CD14-positive monocyte (primary cell): ENCODE measurements around the gene UGDH. TPM values are rescaled to one million over a fixed set of nuclear protein-coding genes. Genes with fewer than 3 reads are reported as not detected.

ENCODE experiments used
- DNase-seq, 3 donors: peaks; one replicate each; pipeline ENCODE4 v3.0.0-alpha.2; 2011 to 2022
- H2AFZ ChIP-seq: 2 replicates; pipeline ENCODE4 v1.6.0; 2012; ENCODE audit warnings: mild to moderate bottlenecking, low read depth, low read length, inconsistent platforms; ENCODE audit not compliant: insufficient read depth, poor library complexity, severe bottlenecking
- H3K27ac ChIP-seq, 2 donors: 1 replicate in 1 of 2; 2 replicates in 1 of 2; pipeline ENCODE4 v1.5.1; 2012 to 2013; ENCODE audit warnings: low read length in 2 of 2, control low read depth in 1 of 2, inconsistent platforms in 1 of 2, low read depth in 1 of 2, mild to moderate bottlenecking in 1 of 2
- H3K27me3 ChIP-seq, 2 donors: one replicate each; pipeline versions ENCODE4 v1.6.0 to v1.6.1; 2011 to 2013; ENCODE audit warnings: low read length in 2 of 2; ENCODE audit not compliant: control insufficient read depth in 2 of 2, insufficient read depth in 2 of 2
- H3K36me3 ChIP-seq, 2 donors: replicated peaks in 1 of 2; 1 replicate in 1 of 2; 2 replicates in 1 of 2; pipeline versions ENCODE4 v1.5.1 to v1.6.1; 2012 to 2013; ENCODE audit warnings: low read length in 2 of 2, control low read depth in 1 of 2, inconsistent platforms in 1 of 2, mild to moderate bottlenecking in 1 of 2; ENCODE audit not compliant: insufficient read depth in 2 of 2, control insufficient read depth in 1 of 2
- H3K4me1 ChIP-seq, 2 donors: 1 replicate in 1 of 2; 2 replicates in 1 of 2; pipeline versions ENCODE4 v1.5.1 to v1.6.1; 2012 to 2013; ENCODE audit warnings: low read length in 2 of 2, control low read depth in 1 of 2, inconsistent platforms in 1 of 2, mild to moderate bottlenecking in 1 of 2, moderate library complexity in 1 of 2; ENCODE audit not compliant: insufficient read depth in 2 of 2, control insufficient read depth in 1 of 2
- H3K4me2 ChIP-seq: replicated peaks from 2 replicates; pipeline ENCODE3; 2012; ENCODE audit warnings: low read length, moderate library complexity, mild to moderate bottlenecking; ENCODE audit not compliant: poor library complexity, severe bottlenecking; ENCODE audit errors: extremely low read depth
- H3K4me3 ChIP-seq, 3 experiments: fragments of 200-600 bp in 1 of 3; sonication (generic) in 1 of 3; replicated peaks in 1 of 3; 1 replicate in 2 of 3; 2 replicates in 1 of 3; pipeline ENCODE4 v1.5.1; 2011 to 2013; ENCODE audit warnings: low read length in 3 of 3, mild to moderate bottlenecking in 3 of 3, control low read depth in 2 of 3, low read depth in 2 of 3, inconsistent platforms in 1 of 3, moderate library complexity in 1 of 3
- H3K79me2 ChIP-seq: 2 replicates; pipeline ENCODE4 v1.6.0; 2012; ENCODE audit warnings: mild to moderate bottlenecking, control low read depth, inconsistent platforms, low read length, moderate library complexity; ENCODE audit not compliant: insufficient read depth
- H3K9ac ChIP-seq: 2 replicates; pipeline ENCODE4 v1.6.0; 2017; ENCODE audit warnings: low read length, mild to moderate bottlenecking; ENCODE audit not compliant: insufficient read depth, poor library complexity, severe bottlenecking
- H3K9me3 ChIP-seq, 2 donors: replicated peaks in 1 of 2; 1 replicate in 1 of 2; 2 replicates in 1 of 2; pipeline versions ENCODE4 v1.5.1 to v1.6.1; 2012 to 2013; ENCODE audit warnings: low read length in 2 of 2, control low read depth in 1 of 2; ENCODE audit not compliant: control insufficient read depth in 1 of 2, insufficient read depth in 1 of 2
- H4K20me1 ChIP-seq: 2 replicates; pipeline ENCODE4 v1.6.0; 2012; ENCODE audit warnings: mild to moderate bottlenecking, low read length, control low read depth, moderate library complexity; ENCODE audit not compliant: insufficient read depth
- H3K27ac Mint-ChIP-seq, 7 donors: one replicate each; pipeline ENCODE4 v1.8.0; 2020; ENCODE audit warnings: mild to moderate bottlenecking in 7 of 7, mixed read lengths in 7 of 7, moderate library complexity in 6 of 7, inconsistent platforms in 2 of 7
- H3K27me3 Mint-ChIP-seq, 3 donors: one replicate each; pipeline ENCODE4 v1.8.0; 2021 to 2022; ENCODE audit warnings: low read depth in 3 of 3, mild to moderate bottlenecking in 3 of 3, mixed read lengths in 3 of 3, moderate library complexity in 3 of 3, inconsistent platforms in 1 of 3
- H3K36me3 Mint-ChIP-seq, 2 donors: one replicate each; pipeline ENCODE4 v1.8.0; 2020; ENCODE audit warnings: mixed read lengths in 2 of 2, inconsistent platforms in 1 of 2, mild to moderate bottlenecking in 1 of 2
- H3K4me1 Mint-ChIP-seq: one replicate; pipeline ENCODE4 v1.8.0; 2020; ENCODE audit warnings: mild to moderate bottlenecking, mixed read lengths
- H3K4me3 Mint-ChIP-seq, 2 donors: one replicate each; pipeline ENCODE4 v1.8.0; 2020; ENCODE audit warnings: mild to moderate bottlenecking in 2 of 2, mixed read lengths in 2 of 2, moderate library complexity in 1 of 2
- H3K9me3 Mint-ChIP-seq, 7 donors: one replicate each; pipeline ENCODE4 v1.8.0; 2020 to 2022; ENCODE audit warnings: mixed read lengths in 7 of 7, mild to moderate bottlenecking in 6 of 7, moderate library complexity in 6 of 7, inconsistent platforms in 2 of 7
- WGBS: methylation state at CpG from one replicate; pipeline ENCODE4 v1.1.5; 2013; ENCODE audit warnings: missing lambda C conversion rate; ENCODE audit not compliant: insufficient coverage; 5-methylcytosine and 5-hydroxymethylcytosine counted together
- intact Hi-C, 2 donors: fragments of 100-400 bp; cut with micrococcal nuclease; formaldehyde crosslinking; loops; one replicate each; pipeline versions ENCODE4 v1.15.0 to v1.15.1; 2023
- polyA plus RNA-seq, 3 donors: library from polyadenylated mRNA; depleted of rRNA in 1 of 3; unstranded in 2 of 3; stranded (reverse) in 1 of 3; fragments of 300-500 nt in 2 of 3; fragments of >200 nt in 1 of 3; fragmentation: Illumina TruSeq in 2 of 3; gene quantifications; 1 replicate in 2 of 3; 2 replicates in 1 of 3; pipeline ENCODE4 v1.2.3, GENCODE V29; 2012 to 2021
- TF ChIP-seq, protein P1 (sequence below): fragments of 200-600 bp; IDR thresholded peaks from one replicate; pipeline ENCODE4 v1.8.0; 2022; ENCODE audit warnings: antibody characterized with exemption, mild to moderate bottlenecking

UGDH gene
- polyA plus RNA-seq, 3 donors, result 4.6 to 19.7 (median 16.7) TPM

- 41% methylated on average over 9 of the region's 10 CpGs for WGBS
- H3K27ac Mint-ChIP-seq, result peak overlapping the region; percentile 7 to 92 (median 56)
- Histone ChIP-seq H3K27me3 (no peaks in the 10 kb centered on the region), H3K27ac (peak overlapping the region in 1 of 2 donors; percentile 54), H3K4me3 (peak overlapping the region in 1 of 3 experiments; percentile 26), H2AFZ (peak overlapping the region; percentile 78), H3K4me2 (peak overlapping the region; percentile 46), H3K4me1 (peaks cover 31 to 32% of the 10 kb centered on the region in 2 donors), H3K9ac (no peak overlapping the region), H3K9me3 (no peaks in the 10 kb centered on the region), H4K20me1 (no peaks in the 10 kb centered on the region), H3K36me3 (no peaks in the 10 kb centered on the region), H3K79me2 (no peaks in the 10 kb centered on the region)
- intact Hi-C loops, result no loop called here
- no peaks in the 10 kb centered on the region for H3K36me3 Mint-ChIP-seq
- peak; percentile 18 to 20 (median 19) for DNase-seq
- TF ChIP-seq, protein P1, sequence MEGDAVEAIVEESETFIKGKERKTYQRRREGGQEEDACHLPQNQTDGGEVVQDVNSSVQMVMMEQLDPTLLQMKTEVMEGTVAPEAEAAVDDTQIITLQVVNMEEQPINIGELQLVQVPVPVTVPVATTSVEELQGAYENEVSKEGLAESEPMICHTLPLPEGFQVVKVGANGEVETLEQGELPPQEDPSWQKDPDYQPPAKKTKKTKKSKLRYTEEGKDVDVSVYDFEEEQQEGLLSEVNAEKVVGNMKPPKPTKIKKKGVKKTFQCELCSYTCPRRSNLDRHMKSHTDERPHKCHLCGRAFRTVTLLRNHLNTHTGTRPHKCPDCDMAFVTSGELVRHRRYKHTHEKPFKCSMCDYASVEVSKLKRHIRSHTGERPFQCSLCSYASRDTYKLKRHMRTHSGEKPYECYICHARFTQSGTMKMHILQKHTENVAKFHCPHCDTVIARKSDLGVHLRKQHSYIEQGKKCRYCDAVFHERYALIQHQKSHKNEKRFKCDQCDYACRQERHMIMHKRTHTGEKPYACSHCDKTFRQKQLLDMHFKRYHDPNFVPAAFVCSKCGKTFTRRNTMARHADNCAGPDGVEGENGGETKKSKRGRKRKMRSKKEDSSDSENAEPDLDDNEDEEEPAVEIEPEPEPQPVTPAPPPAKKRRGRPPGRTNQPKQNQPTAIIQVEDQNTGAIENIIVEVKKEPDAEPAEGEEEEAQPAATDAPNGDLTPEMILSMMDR, result no peak
- H3K4me3 Mint-ChIP-seq, result peak overlapping the region; percentile 67 to 86
- H3K4me1 Mint-ChIP-seq, result peaks cover 34% of the 10 kb centered on the region
- H3K9me3 Mint-ChIP-seq, result peaks cover 0 to 2% (median 1%) of the 10 kb centered on the region in 7 donors
- peaks cover 0 to 8% (median 0%) of the 10 kb centered on the region in 3 donors for H3K27me3 Mint-ChIP-seq
Measured at GRCh38 chr4:39486221-39486804, 40.9 kb downstream of the UGDH start.

- H3K4me2 ChIP-seq, result peak overlapping the region; percentile 6
- no peaks in the 10 kb centered on the region for H4K20me1 ChIP-seq
- Mint-ChIP-seq H3K9me3 (peaks cover 0 to 2% (median 1%) of the 10 kb centered on the region in 7 donors), H3K27ac (peak overlapping the region; percentile 57 to 85 (median 80)), H3K36me3 (no peaks in the 10 kb centered on the region), H3K27me3 (peaks cover 0 to 8% (median 0%) of the 10 kb centered on the region in 3 donors), H3K4me3 (no peak overlapping the region), H3K4me1 (peaks cover 45% of the 10 kb centered on the region)
- no peak overlapping the region for H3K9ac ChIP-seq
- 72% methylated on average over 2 of the region's 6 CpGs for WGBS
- H2AFZ ChIP-seq, result no peak overlapping the region
- TF ChIP-seq, protein P1, result no peak
- no peaks in the 10 kb centered on the region for H3K79me2 ChIP-seq
- H3K27ac ChIP-seq, result peak overlapping the region; percentile 18 to 58
- no peaks in the 10 kb centered on the region for H3K9me3 ChIP-seq
- intact Hi-C loops, result loop anchor here in 1 of 2 donors (5.0 kb wide), 1 partner anchor 43 kb away; the partner anchor contains the start of gene UGDH
- peaks cover 41 to 44% of the 10 kb centered on the region in 2 donors for H3K4me1 ChIP-seq
- H3K4me3 ChIP-seq, result peak overlapping the region in 1 of 3 experiments; percentile 12
- peak; percentile 41 to 61 (median 42) for DNase-seq
- H3K36me3 ChIP-seq, result no peaks in the 10 kb centered on the region
- H3K27me3 ChIP-seq, result no peaks in the 10 kb centered on the region
Measured at GRCh38 chr4:39484582-39485272, 42.5 kb downstream of the UGDH start.
